Spleen (tissue), 11 donors: ENCODE results near the gene RHBDL2. TPM values are rescaled to one million over a fixed set of nuclear protein-coding genes. Genes with fewer than 3 reads are reported as not detected.
A peak's percentile ranks its signal among the peaks of the same experiment; 100 is the strongest.

ENCODE experiments used
- DNase-seq: peaks from one replicate; pipeline ENCODE4 v3.0.0-alpha.2; 2020
- H3K27ac ChIP-seq, 8 donors: fragments of 200-600 bp; sonication (generic) in 7 of 8; 1 replicate in 4 of 8; 2 replicates in 4 of 8; pipeline versions ENCODE4 v1.5.0 to v1.8.0; 2016 to 2021; ENCODE audit warnings: inconsistent platforms in 4 of 8, mild to moderate bottlenecking in 4 of 8, moderate library complexity in 1 of 8
- H3K27me3 ChIP-seq, 7 donors: fragments of 200-600 bp; sonication (generic) in 6 of 7; replicated peaks in 1 of 7; 1 replicate in 4 of 7; 2 replicates in 3 of 7; pipeline versions ENCODE4 v1.5.0 to v1.8.0; 2016 to 2021; ENCODE audit warnings: inconsistent platforms in 3 of 7, mild to moderate bottlenecking in 1 of 7
- H3K36me3 ChIP-seq, 6 donors: fragments of 200-600 bp; sonication (generic) in 5 of 6; 1 replicate in 4 of 6; 2 replicates in 2 of 6; pipeline versions ENCODE4 v1.5.0 to v1.8.0; 2016 to 2021; ENCODE audit warnings: inconsistent platforms in 2 of 6
- H3K4me1 ChIP-seq, 6 donors: fragments of 200-600 bp; sonication (generic) in 5 of 6; 1 replicate in 3 of 6; 2 replicates in 3 of 6; pipeline versions ENCODE4 v1.5.0 to v1.8.0; 2016 to 2021; ENCODE audit warnings: inconsistent platforms in 3 of 6
- H3K4me3 ChIP-seq, 8 donors: fragments of 200-600 bp; sonication (generic) in 7 of 8; 1 replicate in 4 of 8; 2 replicates in 4 of 8; pipeline versions ENCODE4 v1.5.0 to v1.8.0; 2016 to 2021; ENCODE audit warnings: inconsistent platforms in 4 of 8, mild to moderate bottlenecking in 4 of 8, moderate library complexity in 2 of 8
- H3K9me3 ChIP-seq, 8 donors: fragments of 200-600 bp; sonication (generic) in 7 of 8; 1 replicate in 4 of 8; 2 replicates in 4 of 8; pipeline versions ENCODE4 v1.5.0 to v1.8.0; 2016 to 2021; ENCODE audit warnings: inconsistent platforms in 4 of 8
- CTCF ChIP-seq, 11 experiments: fragments of 200-600 bp in 7 of 11; fragments of 450-650 bp in 4 of 11; sonication (generic) in 4 of 11; IDR thresholded peaks in 8 of 11; conservative IDR thresholded peaks in 3 of 11; 1 replicate in 7 of 11; 2 replicates in 4 of 11; pipeline versions ENCODE4 v1.4.0 to v1.8.0; 2016 to 2021; ENCODE audit warnings: antibody characterized with exemption in 11 of 11, inconsistent platforms in 4 of 11, mild to moderate bottlenecking in 1 of 11
- POLR2A ChIP-seq, 3 donors: fragments of 450-650 bp; IDR thresholded peaks; one replicate each; pipeline ENCODE4 v1.5.1; 2017; ENCODE audit warnings: antibody characterized with exemption in 3 of 3, mild to moderate bottlenecking in 1 of 3
- POLR2AphosphoS5 ChIP-seq, 3 donors: sonication (generic); formaldehyde crosslinking; IDR thresholded peaks; one replicate each; pipeline ENCODE4 v1.5.1; 2017; ENCODE audit warnings: antibody characterized with exemption in 3 of 3
- WGBS, 5 donors: extraction: QIAGEN DNeasy Blood & Tissue Kit in 3 of 5; methylation state at CpG; one replicate each; pipeline versions ENCODE4 v1.1.5 to v1.1.7; 2013 to 2018; 5-methylcytosine and 5-hydroxymethylcytosine counted together
- intact Hi-C: fragments of 100-400 bp; cut with DNase I; formaldehyde crosslinking; loops from one replicate; pipeline ENCODE4 v1.15.0; 2023; ENCODE audit warnings: low total_unique reads
- polyA plus RNA-seq, 3 donors: library from polyadenylated mRNA; stranded (reverse); fragments of 200-250 nt; gene quantifications; one replicate each; pipeline ENCODE4 v1.2.1, GENCODE V29; 2013
- total RNA-seq, 7 donors: library from RNA; depleted of rRNA in 3 of 7; stranded (reverse); fragments of >200 nt in 3 of 7; fragmentation: NEBNext Ultra II Directional in 4 of 7; extraction: Animal tissue kit (Norgen Biotek cat#: 25700) in 4 of 7; gene quantifications; one replicate each; pipeline versions ENCODE4 v1.1.0 to v1.2.1, GENCODE V29; 2016 to 2021
- donor health status: healthy with polysubstance abuse.
- donor health status: DM: no; HTN: no; CAD: no; lungs with moderate emphysema.
- donor health status: DM: no; HTN: no; CAD: no.
- donor health status: Bipolar disorder and iron deficiency.
- donor health status: healthy.
- donor health status: DM: no; HTN: no; CAD: no.
- donor health status: DM: yes; HTN: yes; CAD: no.

The RHBDL2 gene
- total and polyA plus RNA-seq, 10 donors = 0.07 to 1.9 (median 0.32) TPM; not detected in 4

GRCh38 chr1:38881487-38881886 lies 60.1 kb downstream of the RHBDL2 start, which contains the start of gene GJA9:
Gene GJA9, minus strand, starts transcription at chr1:38881587. Its CDS starts 5,489 bp downstream, at chr1:38876098.
- TF ChIP-seq POLR2A (IDR thresholded peaks at IDR 0.05) (no peak), CTCF (IDR thresholded peaks at IDR 0.05 in 8 of 11, conservative IDR thresholded peaks at IDR 0.05 in 3 of 11) (no peak), POLR2AphosphoS5 (IDR thresholded peaks at IDR 0.05) (no peak)
- Histone ChIP-seq H3K4me1 (no peaks in the 10 kb centered on the region), H3K9me3 (no peaks in the 10 kb centered on the region), H3K4me3 (no peak within 1 kb of the TSS), H3K27me3 (no peaks in the 10 kb centered on the region), H3K36me3 (no peaks in the 10 kb centered on the region), H3K27ac (no peak within 1 kb of the TSS)
- no peak for DNase-seq
- intact Hi-C loops = no loop called here

- WGBS, 5 donors = 87 to 97% (median 94%) methylated on average over 2 of the region's 2 CpGs
- Histone ChIP-seq H3K27me3 (no peaks in the 10 kb centered on the region), H3K4me1 (peaks cover 8 to 35% (median 21%) of the 10 kb centered on the region in 6 donors), H3K27ac (no peak overlapping the region), H3K4me3 (no peak overlapping the region), H3K36me3 (no peaks in the 10 kb centered on the region), H3K9me3 (no peaks in the 10 kb centered on the region)
- TF ChIP-seq POLR2A (IDR thresholded peaks at IDR 0.05) (no peak), POLR2AphosphoS5 (IDR thresholded peaks at IDR 0.05) (no peak), CTCF (IDR thresholded peaks at IDR 0.05 in 8 of 11, conservative IDR thresholded peaks at IDR 0.05 in 3 of 11) (no peak)
- DNase-seq = no peak
- intact Hi-C loops = loop anchor here (10.0 kb wide), 1 partner anchor 119 kb away; the partner anchor contains the start of gene AKIRIN1
These were observed 65.8 kb downstream of the RHBDL2 start for GRCh38 chr1:38875811-38876210.

GRCh38 chr1:38873027-38873969 lies 68.3 kb downstream of the RHBDL2 start, which contains the start of gene MYCBP:
Gene MYCBP, minus strand, starts transcription at chr1:38873348. Its CDS starts 43 bp downstream, at chr1:38873305.
- H3K9me3 ChIP-seq = no peaks in the 10 kb centered on the region
- peak; percentile 87 to 91 (median 90) for TF ChIP-seq POLR2AphosphoS5 (IDR thresholded peaks at IDR 0.05)
- peak in 9 of 11 experiments; percentile 6 to 55 (median 28) for TF ChIP-seq CTCF (IDR thresholded peaks at IDR 0.05 in 8 of 11, conservative IDR thresholded peaks at IDR 0.05 in 3 of 11)
- peak in 2 of 3 donors; percentile 24 to 59 for TF ChIP-seq POLR2A (IDR thresholded peaks at IDR 0.05)
- H3K27me3 ChIP-seq = no peaks in the 10 kb centered on the region
- DNase-seq = peak; percentile 99
- peaks cover 8 to 46% (median 24%) of the 10 kb centered on the region in 6 donors for H3K4me1 ChIP-seq
- intact Hi-C loops = loop anchor here (10.0 kb wide), 1 partner anchor 122 kb away; the partner anchor contains the start of gene AKIRIN1
- H3K4me3 ChIP-seq = peak within 1 kb of the TSS; percentile 85 to 99 (median 96)
- WGBS, 5 donors = 0 to 1% (median 0%) methylated on average over 34 to 69 of the region's 69 CpGs
- peaks cover 0 to 4% (median 0%) of the 10 kb centered on the region in 6 donors for H3K36me3 ChIP-seq
- H3K27ac ChIP-seq = peak within 1 kb of the TSS; percentile 55 to 89 (median 82)
